GM19193 (cell line): ENCODE data around the gene RTTN.

Experiments used
- POLR2A ChIP-seq: IDR thresholded peaks from 4 replicates; pipeline ENCODE4 v1.6.1; 2011; ENCODE audit not compliant: insufficient read depth, insufficient read length; ENCODE audit errors: extremely low read depth

Gene RTTN

GRCh38 chr18:70169747-70170146 is 35.7 kb downstream of the RTTN start:
- TF ChIP-seq POLR2A: no peak

DNA sequence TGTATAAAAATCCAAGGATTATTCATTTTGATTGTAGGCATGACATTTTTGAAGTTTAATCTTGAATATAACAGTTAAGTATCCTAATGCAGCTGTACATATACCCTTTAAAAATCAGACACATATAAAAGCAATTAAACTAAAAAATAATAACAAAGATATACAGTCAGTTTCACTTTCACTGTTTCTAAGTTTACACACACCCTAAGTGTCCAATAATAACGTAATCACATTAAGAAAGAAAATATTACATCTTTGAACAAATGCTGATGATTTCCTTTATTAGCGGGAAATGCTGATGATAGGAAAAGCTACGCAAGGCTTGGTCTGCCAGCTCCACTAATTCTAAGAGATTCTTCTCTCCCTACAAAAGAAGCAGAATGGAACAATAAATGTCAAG is 38.8 kb downstream of the RTTN start:
- TF ChIP-seq POLR2A: no peak

- TF ChIP-seq POLR2A: no peak
These were observed 39.6 kb downstream of the RTTN start for GRCh38 chr18:70165936-70166335.

- TF ChIP-seq POLR2A: no peak
These were observed 45.3 kb downstream of the RTTN start for GRCh38 chr18:70160073-70160678.

DNA sequence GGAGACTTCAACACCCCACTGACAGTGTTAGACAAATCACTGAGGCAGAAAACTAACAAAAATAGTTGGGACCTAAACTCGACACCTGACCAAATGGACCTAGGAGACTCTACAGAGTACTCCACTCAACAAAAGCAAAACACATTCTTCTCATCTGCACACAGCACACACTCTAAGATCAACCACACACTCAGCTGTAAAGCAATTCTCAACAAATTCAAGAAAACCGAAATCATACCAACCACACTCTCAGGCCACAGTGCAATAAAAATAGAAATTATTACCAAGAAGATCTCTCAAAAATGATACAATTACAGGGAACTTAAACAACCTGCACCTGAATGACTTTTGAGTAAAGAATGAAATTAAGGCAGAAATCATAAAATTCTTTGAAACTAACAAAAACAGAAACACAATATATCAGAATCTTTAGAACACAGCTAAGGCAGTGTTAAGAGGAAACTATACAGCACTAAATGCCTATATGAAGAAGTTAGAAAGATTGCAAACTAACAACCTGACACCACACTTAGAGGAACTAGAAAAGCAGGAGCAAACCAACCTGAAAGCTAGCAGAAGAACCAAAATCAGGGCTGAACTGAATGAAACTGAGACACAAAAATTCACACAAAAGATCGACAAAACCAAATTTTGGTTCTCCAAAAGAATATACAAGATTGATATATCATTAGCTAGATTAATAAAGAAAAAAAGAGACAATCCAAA is 46.3 kb downstream of the RTTN start:
- no peak for TF ChIP-seq POLR2A

DNA sequence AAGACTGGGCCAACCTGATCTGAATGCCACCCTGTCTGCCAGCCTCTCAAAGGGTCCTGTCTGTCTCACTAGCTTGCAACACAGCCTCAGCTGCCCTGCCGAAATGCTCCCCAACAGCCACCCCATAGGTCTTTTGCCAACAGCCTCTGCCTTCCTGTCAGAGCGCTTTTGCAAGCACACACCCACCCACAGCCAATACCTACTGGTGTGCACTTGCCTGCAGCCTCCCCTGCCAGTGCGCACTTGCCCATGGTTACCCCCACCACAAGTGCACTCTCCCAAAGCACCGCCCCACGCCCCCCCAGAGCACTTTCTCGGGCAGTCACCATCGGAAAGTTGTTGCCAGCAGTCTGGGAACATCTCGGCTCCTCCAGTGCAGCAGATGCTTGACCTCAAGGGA is 48.6 kb downstream of the RTTN start:
- TF ChIP-seq POLR2A: no peak

DNA sequence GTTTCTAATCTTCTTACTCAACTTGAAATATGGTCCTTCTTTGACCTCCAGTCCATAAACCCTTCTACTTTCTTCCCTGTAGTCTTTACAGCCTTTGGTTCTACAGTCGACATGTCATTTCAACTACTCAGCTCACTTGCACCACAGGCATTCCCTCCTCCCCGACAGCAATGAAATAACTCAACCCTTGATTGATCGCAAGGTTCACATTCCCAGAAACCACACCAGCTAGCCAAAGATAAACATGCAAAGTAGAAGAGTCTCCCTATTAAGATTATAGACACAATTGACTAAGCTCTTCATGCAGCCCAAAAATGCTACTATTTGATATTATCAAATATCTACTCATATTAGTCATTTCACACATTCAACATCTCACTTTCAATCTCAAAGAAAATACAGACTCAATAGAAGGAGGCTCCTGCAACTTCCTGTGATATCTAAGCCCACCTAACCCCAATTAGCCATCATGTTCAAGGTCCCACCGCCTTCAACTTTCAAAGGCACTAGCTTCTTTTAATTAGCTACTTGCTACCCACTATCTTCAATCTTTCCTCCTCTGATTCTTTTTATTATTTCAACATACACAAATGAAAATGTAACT is 50.8 kb downstream of the RTTN start:
- no peak for TF ChIP-seq POLR2A

DNA sequence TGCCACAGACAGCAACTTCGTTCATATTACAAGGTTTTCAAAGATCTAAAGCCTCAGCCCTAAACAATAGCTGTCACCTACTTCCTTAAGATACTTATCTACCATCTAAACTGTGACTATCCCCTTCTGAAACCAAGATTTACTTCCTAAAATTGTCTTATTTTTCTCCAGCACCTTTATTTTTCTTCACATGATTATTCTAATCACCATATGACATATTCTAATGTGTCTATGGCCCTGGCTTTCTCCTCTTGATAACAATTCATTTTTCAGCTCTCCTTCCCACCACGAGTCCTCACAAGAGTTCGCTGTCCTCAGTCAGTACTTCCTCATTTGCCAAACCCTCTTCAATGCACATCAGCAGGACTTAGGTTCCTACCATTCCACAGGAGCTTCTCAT is 53.9 kb downstream of the RTTN start:
- TF ChIP-seq POLR2A: no peak

- no peak for TF ChIP-seq POLR2A
These were observed 55.7 kb downstream of the RTTN start for GRCh38 chr18:70149616-70150301.

GRCh38 chr18:70149156-70149555 is 56.3 kb downstream of the RTTN start:
- TF ChIP-seq POLR2A: no peak

DNA sequence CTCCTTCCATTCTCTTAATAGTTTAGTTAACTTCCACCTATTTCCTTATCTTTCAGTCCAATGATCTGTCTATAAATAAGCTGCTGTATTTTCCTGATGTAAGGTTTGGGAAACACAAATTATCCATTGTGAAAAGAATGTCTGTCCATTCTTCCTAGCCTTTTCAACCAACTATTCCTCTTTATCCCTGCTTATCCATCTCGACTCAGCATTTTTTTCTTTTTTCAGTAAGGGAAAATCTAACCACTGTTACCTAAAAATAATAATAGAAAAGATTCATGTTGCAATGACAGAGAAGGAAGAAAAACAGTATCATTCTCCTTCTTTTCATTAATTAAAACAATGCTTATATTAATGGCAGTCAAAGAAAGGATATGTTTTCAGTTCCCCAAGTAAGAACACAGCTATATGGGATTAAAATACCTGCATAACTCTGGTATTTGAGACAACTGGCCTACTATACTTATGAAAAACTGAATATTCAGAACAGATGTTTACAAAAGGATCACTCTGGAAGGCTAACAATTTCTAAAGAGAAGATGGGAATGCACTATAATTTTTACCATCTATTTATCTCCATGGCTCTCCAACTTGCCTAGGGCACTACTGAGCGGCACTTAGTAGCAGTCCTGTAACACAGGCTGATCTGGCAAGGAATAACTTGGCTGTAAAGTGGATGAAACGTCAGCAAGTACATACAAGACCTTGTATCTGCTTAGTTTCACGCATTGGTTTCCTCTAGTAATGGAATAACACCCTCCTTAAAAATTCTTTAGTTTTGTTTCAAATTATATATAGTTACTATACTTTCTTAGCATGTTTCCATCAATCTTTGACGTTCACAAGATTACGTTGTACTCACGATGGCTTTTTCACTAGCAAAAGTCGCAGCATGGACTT is 57.2 kb downstream of the RTTN start:
- TF ChIP-seq POLR2A: no peak

DNA sequence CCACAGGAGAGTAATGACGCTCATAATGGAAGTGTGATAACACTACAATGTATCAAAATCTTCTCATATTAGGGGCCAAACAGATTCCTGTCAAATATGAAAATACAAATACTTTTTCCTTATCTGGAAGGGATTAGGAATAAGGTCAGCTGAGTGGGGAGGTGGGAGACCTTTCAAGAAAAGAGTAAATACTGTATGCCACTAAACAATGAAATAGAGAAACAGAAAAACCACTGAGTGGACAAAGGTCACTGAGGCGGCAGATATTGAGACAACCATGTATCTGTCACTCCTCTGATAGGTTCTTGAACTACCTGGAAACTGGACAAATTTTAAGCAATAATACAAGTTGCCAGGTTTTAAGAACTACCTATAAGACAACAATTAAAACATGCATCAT is 59.3 kb downstream of the RTTN start:
- TF ChIP-seq POLR2A: no peak

DNA sequence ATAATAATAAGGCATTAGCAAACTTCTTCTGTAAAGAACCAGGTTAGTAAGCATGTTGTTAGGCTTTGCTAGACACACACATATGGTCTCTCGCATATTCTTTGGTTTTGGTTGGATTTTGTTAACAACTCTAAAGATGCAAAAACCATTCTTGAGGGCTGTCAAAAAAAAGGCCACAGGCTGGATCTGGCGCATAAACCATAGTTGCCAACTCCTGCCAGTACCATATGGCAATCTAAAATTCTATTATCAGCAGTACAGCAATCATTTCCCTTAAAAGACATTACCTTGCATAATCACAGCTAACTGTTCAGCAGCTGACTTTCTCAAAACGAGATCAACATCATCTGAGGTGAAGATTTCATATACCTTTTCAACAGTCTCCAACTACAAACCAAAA is 63.5 kb downstream of the RTTN start:
- no peak for TF ChIP-seq POLR2A

DNA sequence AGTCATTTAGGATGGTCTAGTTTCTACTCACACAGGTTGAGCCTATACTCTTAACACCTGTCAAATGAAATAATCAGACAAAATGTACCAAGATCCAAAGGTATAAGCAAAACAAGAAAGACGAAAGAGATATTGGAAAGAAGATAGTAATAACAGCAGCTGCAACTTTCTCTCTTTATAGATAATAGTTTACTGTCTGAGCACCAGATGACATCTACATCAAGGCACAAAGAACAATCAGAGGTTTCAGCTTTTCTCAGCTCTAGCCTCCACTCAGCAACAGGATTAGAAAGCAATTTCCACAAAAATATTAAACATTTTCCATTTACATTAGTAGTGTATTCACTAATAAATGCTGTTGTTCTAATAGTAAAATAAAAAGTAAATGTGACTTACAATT is 66.3 kb downstream of the RTTN start:
- no peak for TF ChIP-seq POLR2A

GRCh38 chr18:70135604-70136003 is 69.9 kb downstream of the RTTN start:
- TF ChIP-seq POLR2A: no peak
